Mucosa of gallbladder (tissue), 1 donor: ENCODE results near the gene CMTM8. TPM values are rescaled to one million over a fixed set of nuclear protein-coding genes. Genes with fewer than 3 reads are reported as not detected.

Experiments
- DNase-seq: peaks from one replicate; pipeline ENCODE4 v3.0.0-alpha.2; 2020; ENCODE audit warnings: low spot score
- total RNA-seq: library from RNA; stranded (reverse); gene quantifications from one replicate; pipeline ENCODE4 v1.2.1, GENCODE V29; 2021
- donor health status: DM: no; HTN: no; CAD: no.

CMTM8 gene
- total RNA-seq, 1 donor from 2014 or later = 6.0 TPM

- no peak for DNase-seq
Measured at GRCh38 chr3:32337505-32337904, 99.0 kb downstream of the CMTM8 start.

GRCh38 chr3:32340039-32340438, 101.6 kb downstream of the CMTM8 start:
- peak; percentile 65 for DNase-seq

- DNase-seq = no peak
Measured at GRCh38 chr3:32340611-32341365, 102.3 kb downstream of the CMTM8 start.

GRCh38 chr3:32347343-32348125, 109.1 kb downstream of the CMTM8 start:
- no peak for DNase-seq

- DNase-seq = no peak
Measured at GRCh38 chr3:32349184-32349583, 110.7 kb downstream of the CMTM8 start.

GRCh38 chr3:32352563-32352962, 114.1 kb downstream of the CMTM8 start:
- no peak for DNase-seq

GRCh38 chr3:32353351-32353750, 114.9 kb downstream of the CMTM8 start:
- no peak for DNase-seq

GRCh38 chr3:32354362-32354778, 115.9 kb downstream of the CMTM8 start:
- no peak for DNase-seq

GRCh38 chr3:32355751-32356291, 117.3 kb downstream of the CMTM8 start:
- DNase-seq = no peak

GRCh38 chr3:32359766-32360492, 121.4 kb downstream of the CMTM8 start:
- no peak for DNase-seq

- DNase-seq = no peak
Measured at GRCh38 chr3:32360493-32360827, 122.0 kb downstream of the CMTM8 start.

- no peak for DNase-seq
Measured at GRCh38 chr3:32366638-32367397, 128.3 kb downstream of the CMTM8 start.

- no peak for DNase-seq
Measured at GRCh38 chr3:32367442-32367841, 129.0 kb downstream of the CMTM8 start.

GRCh38 chr3:32371461-32372212, 133.2 kb downstream of the CMTM8 start:
- DNase-seq = no peak

GRCh38 chr3:32372213-32372490, 133.7 kb downstream of the CMTM8 start:
- DNase-seq = no peak

GRCh38 chr3:32373276-32373675, 134.8 kb downstream of the CMTM8 start:
- no peak for DNase-seq

- no peak for DNase-seq
Measured at GRCh38 chr3:32373844-32374243, 135.4 kb downstream of the CMTM8 start.

- DNase-seq = peak; percentile 84
Measured at GRCh38 chr3:32374788-32375595, 136.5 kb downstream of the CMTM8 start.

GRCh38 chr3:32375596-32375930, 137.1 kb downstream of the CMTM8 start:
- DNase-seq = no peak

- no peak for DNase-seq
Measured at GRCh38 chr3:32376115-32376514, 137.6 kb downstream of the CMTM8 start.
